ENCODE measurements around the gene LEKR1.
A peak's percentile ranks its signal among the peaks of the same experiment; 100 is the strongest.

Gene LEKR1

GRCh38 chr3:157088601-157089454, 262.7 kb downstream of the LEKR1 start (continued):
- TF ChIP-seq ZEB2 (tag by site-specific recombination; IDR thresholded peaks at IDR 0.05) (peak; percentile 73), ZNF521 (tag by site-specific recombination; IDR thresholded peaks at IDR 0.05) (no peak), GLIS2 (tag by site-specific recombination; IDR thresholded peaks at IDR 0.05) (peak; percentile 100), ZNF518A (tag by site-specific recombination; conservative IDR thresholded peaks at IDR 0.05; ENCODE audit: low read depth) (no peak), ZNF350 (tag by site-specific recombination; IDR thresholded peaks at IDR 0.05) (no peak), ZNF626 (tag by site-specific recombination; IDR thresholded peaks at IDR 0.05) (no peak), ZNF341 (tag by site-specific recombination; IDR thresholded peaks at IDR 0.05; ENCODE audit: low read depth) (peak; percentile 93), KLF8 (tag by site-specific recombination; IDR thresholded peaks at IDR 0.05) (peak; percentile 76), ZNF416 (tag by site-specific recombination; IDR thresholded peaks at IDR 0.05) (no peak), MZF1 (tag by site-specific recombination; IDR thresholded peaks at IDR 0.05; ENCODE audit: borderline replicate concordance) (no peak; the same call in 1 of the 2 replicates), PRDM4 (tag by site-specific recombination; IDR thresholded peaks at IDR 0.05) (no peak), HOXA7 (CRISPR knock-in tag; IDR thresholded peaks at IDR 0.05; ENCODE audit: borderline replicate concordance) (no peak), ZSCAN18 (tag by site-specific recombination; IDR thresholded peaks at IDR 0.05) (no peak), ZNF510 (tag by site-specific recombination; IDR thresholded peaks at IDR 0.05; ENCODE audit: insufficient replicate concordance) (no peak), YY1 (tag by site-specific recombination; IDR thresholded peaks at IDR 0.05) (no peak), ZNF701 (tag by site-specific recombination; IDR thresholded peaks at IDR 0.05) (no peak), PRDM1 (tag by site-specific recombination; IDR thresholded peaks at IDR 0.05) (peak; percentile 67; the same call in 1 of the 2 replicates), ZNF548 (tag by site-specific recombination; IDR thresholded peaks at IDR 0.05) (no peak), OSR2 (tag by site-specific recombination; IDR thresholded peaks at IDR 0.05) (no peak), ZNF585B (tag by site-specific recombination; IDR thresholded peaks at IDR 0.05) (no peak), SP3 (tag by site-specific recombination; IDR thresholded peaks at IDR 0.05) (peak; percentile 72), PRDM10 (tag by site-specific recombination; IDR thresholded peaks at IDR 0.05) (peak; percentile 82; the same call in 1 of the 2 replicates), ATF2 (tag by site-specific recombination; IDR thresholded peaks at IDR 0.05; ENCODE audit: low read depth) (no peak), ZSCAN5A (tag by site-specific recombination; IDR thresholded peaks at IDR 0.05) (no peak)
